Adrenal gland (tissue), 12 donors: Measurements from ENCODE around the gene GUCA1A. TPM values are rescaled to one million over a fixed set of nuclear protein-coding genes. Genes with fewer than 3 reads are reported as not detected.
"Not testable (repeated sequence)": the region's sequence is repeated elsewhere in the genome, so short reads cannot be mapped to it uniquely, and the experiment has no call there.

Source experiments
- DNase-seq, 7 donors: peaks; one replicate each; pipeline ENCODE4 v3.0.0-alpha.2; 2019 to 2020
- H3K27ac ChIP-seq, 5 donors: fragments of 200-600 bp; sonication (generic) in 4 of 5; 1 replicate in 3 of 5; 2 replicates in 2 of 5; pipeline versions ENCODE4 v1.5.1 to v1.8.0; 2016 to 2020; ENCODE audit warnings: mild to moderate bottlenecking in 1 of 5
- H3K27me3 ChIP-seq: fragments of 200-600 bp; 2 replicates; pipeline ENCODE4 v1.8.0; 2021
- H3K36me3 ChIP-seq, 2 donors: fragments of 200-600 bp; replicated peaks in 1 of 2; 1 replicate in 1 of 2; 2 replicates in 1 of 2; pipeline versions ENCODE4 v1.5.1 to v1.8.0; 2018 to 2022
- H3K4me1 ChIP-seq, 2 donors: fragments of 200-600 bp; replicated peaks in 1 of 2; 1 replicate in 1 of 2; 2 replicates in 1 of 2; pipeline versions ENCODE4 v1.5.1 to v1.8.0; 2018 to 2021
- H3K4me3 ChIP-seq, 4 donors: fragments of 200-600 bp; sonication (generic) in 3 of 4; one replicate each; pipeline ENCODE4 v1.5.1; 2016 to 2018
- H3K9me3 ChIP-seq, 3 donors: fragments of 200-600 bp; sonication (generic) in 1 of 3; replicated peaks in 1 of 3; 1 replicate in 2 of 3; 2 replicates in 1 of 3; pipeline versions ENCODE4 v1.5.1 to v1.8.0; 2016 to 2021
- CTCF ChIP-seq, 6 experiments: fragments of 450-650 bp in 4 of 6; fragments of 200-600 bp in 2 of 6; sonication (generic) in 1 of 6; IDR thresholded peaks; 1 replicate in 5 of 6; 2 replicates in 1 of 6; pipeline versions ENCODE4 v1.5.1 to v1.8.0; 2016 to 2021; ENCODE audit warnings: antibody characterized with exemption in 6 of 6, mild to moderate bottlenecking in 2 of 6, moderate library complexity in 1 of 6
- POLR2A ChIP-seq, 2 donors: fragments of 450-650 bp; IDR thresholded peaks; one replicate each; pipeline ENCODE4 v1.6.1; 2017; ENCODE audit warnings: antibody characterized with exemption in 2 of 2, mild to moderate bottlenecking in 2 of 2, moderate library complexity in 1 of 2
- WGBS, 4 donors: extraction: QIAGEN DNeasy Blood & Tissue Kit in 2 of 4; methylation state at CpG; one replicate each; pipeline versions ENCODE4 v1.1.5 to v1.1.7; 2013 to 2017; 5-methylcytosine and 5-hydroxymethylcytosine counted together
- intact Hi-C, 2 donors: fragments of 100-400 bp; cut with DNase I; formaldehyde crosslinking; loops; one replicate each; pipeline versions ENCODE4 v1.14.1 to v1.15.0; 2022 to 2023
- polyA plus RNA-seq, 3 donors: library from polyadenylated mRNA; stranded (reverse); fragments of 200-250 nt in 2 of 3; fragments of 350-450 nt in 1 of 3; fragmentation: Illumina TruSeq in 1 of 3; extraction: RNeasy Lipid Tissue Mini Kit (QIAGEN cat#74804) in 1 of 3; gene quantifications; one replicate each; pipeline ENCODE4 v1.2.3, GENCODE V29; 2013 to 2014
- total RNA-seq, 9 donors: library from RNA; depleted of rRNA in 4 of 9; stranded (reverse); fragments of >200 nt in 4 of 9; fragments of 120-200 nt in 1 of 9; fragmentation: NEBNext Ultra II Directional in 1 of 9; extraction: Animal tissue kit (Norgen Biotek cat#: 25700) in 1 of 9; gene quantifications; one replicate each; pipeline versions ENCODE4 v1.1.0 to v1.2.4, GENCODE V29; 2013 to 2023
- donor health status: healthy with polysubstance abuse.
- donor health status: Bipolar disorder and iron deficiency.
- donor health status: DM: yes; HTN: yes; CAD: no.
- donor health status: DM: no; HTN: no; CAD: no.
- donor health status: DM: no; HTN: no; CAD: no.
- donor health status: DM: yes; HTN: yes; CAD: no.

GUCA1A gene
- total and polyA plus RNA-seq, 12 donors = 0.17 TPM; not detected in 11

- H3K27me3 ChIP-seq = no peaks in the 10 kb centered on the region
- H3K27ac ChIP-seq = no peak overlapping the region
- H3K4me1 ChIP-seq = no peaks in the 10 kb centered on the region
- DNase-seq = no peak
- intact Hi-C loops = no loop called here
- H3K4me3 ChIP-seq = no peak overlapping the region
- no peaks in the 10 kb centered on the region for H3K36me3 ChIP-seq
- no peaks in the 10 kb centered on the region for H3K9me3 ChIP-seq
- TF ChIP-seq POLR2A (IDR thresholded peaks at IDR 0.05) (no peak), CTCF (IDR thresholded peaks at IDR 0.05) (no peak)
- 25 to 71% (median 37%) methylated on average over 1 of the region's 1 CpG for WGBS, 4 donors
These were observed 9.2 kb upstream of the GUCA1A start for GRCh38 chr6:42163981-42164380.

DNA sequence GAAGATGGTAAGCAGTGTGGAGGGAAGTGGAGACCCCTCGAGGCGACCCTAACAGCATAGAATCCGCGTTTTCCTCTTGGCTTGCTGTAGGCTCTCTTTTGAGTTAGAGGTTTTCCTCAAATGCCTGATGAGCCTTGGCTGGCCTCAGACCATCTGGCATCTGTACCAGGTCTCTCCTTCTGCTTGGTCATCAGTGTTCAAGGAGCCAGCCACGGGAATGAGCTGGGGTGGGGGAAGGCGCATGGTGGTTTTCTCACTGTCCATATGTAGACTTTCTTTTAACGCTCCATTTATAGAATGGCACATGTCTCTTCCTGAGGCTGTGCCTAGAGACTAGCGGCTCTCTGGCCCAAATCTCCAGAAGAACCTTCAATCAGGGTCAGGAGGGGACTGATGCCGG is 8.1 kb upstream of the GUCA1A start:
- H3K4me3 ChIP-seq = no peak overlapping the region
- H3K4me1 ChIP-seq = no peaks in the 10 kb centered on the region
- H3K27ac ChIP-seq = no peak overlapping the region
- no peak for TF ChIP-seq CTCF (IDR thresholded peaks at IDR 0.05)
- no peak for TF ChIP-seq POLR2A (IDR thresholded peaks at IDR 0.05)
- no peaks in the 10 kb centered on the region for H3K9me3 ChIP-seq
- no peak for DNase-seq
- no peaks in the 10 kb centered on the region for H3K36me3 ChIP-seq
- intact Hi-C loops = loop anchor here in 1 of 2 donors (5.0 kb wide), 1 partner anchor 88 kb away; no protein-coding TSS in a partner anchor
- WGBS, 4 donors = 79 to 84% (median 80%) methylated on average over 9 of the region's 9 CpGs
- H3K27me3 ChIP-seq = no peaks in the 10 kb centered on the region

GRCh38 chr6:42166444-42167141 is 6.6 kb upstream of the GUCA1A start:
- Histone ChIP-seq H3K27me3 (no peaks in the 10 kb centered on the region), H3K36me3 (no peaks in the 10 kb centered on the region), H3K9me3 (no peaks in the 10 kb centered on the region), H3K27ac (no peak overlapping the region), H3K4me1 (no peaks in the 10 kb centered on the region), H3K4me3 (no peak overlapping the region)
- WGBS, 4 donors = 12 to 16% (median 14%) methylated on average over 7 to 8 of the region's 8 CpGs
- peak; percentile 56 to 79 (median 70) for DNase-seq
- TF ChIP-seq POLR2A (IDR thresholded peaks at IDR 0.05) (no peak), CTCF (IDR thresholded peaks at IDR 0.05) (peak; percentile 90 to 96 (median 94))
- intact Hi-C loops = loop anchor here (2.0 to 5.0 kb wide), 2 partner anchors 89 to 92 kb away; no protein-coding TSS in a partner anchor

GRCh38 chr6:42168650-42169049 is 4.5 kb upstream of the GUCA1A start:
- no peaks in the 10 kb centered on the region for H3K27me3 ChIP-seq
- H3K4me1 ChIP-seq = no peaks in the 10 kb centered on the region
- intact Hi-C loops = loop anchor here in 1 of 2 donors (5.0 kb wide), 1 partner anchor 91 kb away; no protein-coding TSS in a partner anchor
- H3K4me3 ChIP-seq = no peak overlapping the region
- H3K9me3 ChIP-seq = no peaks in the 10 kb centered on the region
- 81 to 87% (median 86%) methylated on average over 6 of the region's 6 CpGs for WGBS, 4 donors
- TF ChIP-seq POLR2A (IDR thresholded peaks at IDR 0.05) = no peak
- no peak overlapping the region for H3K27ac ChIP-seq
- no peaks in the 10 kb centered on the region for H3K36me3 ChIP-seq
- DNase-seq = no peak

- 45 to 99% (median 46%) methylated on average over 2 of the region's 2 CpGs for WGBS, 4 donors
- H3K27ac ChIP-seq, H3K36me3 ChIP-seq, H3K9me3 ChIP-seq, DNase-seq, H3K27me3 ChIP-seq, H3K4me1 ChIP-seq, H3K4me3 ChIP-seq: not testable (repeated sequence)
- intact Hi-C loops = loop anchor here in 1 of 2 donors (5.0 kb wide), 1 partner anchor 92 kb away; no protein-coding TSS in a partner anchor
These were observed 3.4 kb upstream of the GUCA1A start for GRCh38 chr6:42169780-42170179.
